ENCODE measurements around the gene PPIL4.
"Not testable (repeated sequence)": the region's sequence is repeated elsewhere in the genome, so short reads cannot be mapped to it uniquely, and the experiment has no call there.

The PPIL4 gene

DNA sequence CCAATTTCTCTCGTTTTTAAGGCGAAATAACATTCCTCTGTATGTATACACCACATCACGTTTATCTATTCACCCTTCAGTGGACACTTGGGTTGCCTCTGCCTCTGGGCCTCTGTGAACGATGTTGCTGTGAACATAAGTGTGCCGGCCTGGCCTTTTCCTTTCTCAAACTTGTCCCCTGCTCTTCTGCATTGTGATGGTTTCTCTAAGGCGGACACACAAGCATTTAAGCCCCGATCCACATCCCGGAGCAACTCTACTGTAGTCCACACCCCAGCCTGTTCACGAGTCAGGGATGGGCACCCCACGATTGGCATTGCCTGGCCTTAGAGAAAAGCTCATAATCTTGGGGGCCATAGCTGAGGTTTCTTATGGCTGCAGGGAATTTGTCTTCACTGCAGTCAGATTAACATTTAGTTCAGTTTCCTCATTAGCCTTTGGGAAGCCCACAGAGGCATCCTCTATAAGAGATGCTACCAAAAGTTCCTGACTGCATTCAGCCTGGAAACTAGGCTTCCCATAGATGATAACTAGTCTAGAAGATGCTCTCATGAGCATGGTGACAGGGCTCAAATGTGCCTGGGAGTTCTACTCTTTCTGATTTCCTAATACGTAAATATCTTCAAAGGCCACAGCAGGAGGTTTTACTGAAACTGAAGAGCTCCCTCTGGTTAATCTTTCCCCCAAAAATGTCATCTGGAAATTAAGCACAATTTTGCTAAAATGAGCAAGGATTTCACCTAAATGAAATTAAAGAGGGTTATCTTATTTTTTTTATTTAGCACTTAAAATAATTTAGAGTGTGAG is 61.8 kb downstream of the PPIL4 start:
- no peak for DNase-seq (ENCODE audit: low read depth in 4 of 4, low spot score in 1 of 4)

DNA sequence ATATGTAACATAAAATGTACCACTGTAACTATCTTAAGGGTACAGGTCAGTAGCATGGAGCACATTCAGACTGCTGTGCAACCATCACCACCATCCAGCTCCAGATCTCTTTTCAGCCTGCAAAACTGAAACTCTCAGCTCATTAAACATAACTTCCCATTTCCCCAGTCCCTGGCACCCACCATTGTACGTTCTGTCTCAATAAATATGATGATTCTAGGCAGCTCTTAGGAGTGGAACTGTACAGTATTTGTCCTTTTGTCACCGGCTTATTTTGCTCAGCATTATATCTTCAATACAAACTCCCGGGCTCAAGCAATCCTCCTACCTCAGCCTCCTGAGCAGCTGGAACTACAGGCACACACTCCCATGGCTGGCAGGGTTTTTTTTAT is 62.5 kb downstream of the PPIL4 start:
- DNase-seq (ENCODE audit: low read depth in 4 of 4, low spot score in 1 of 4) = no peak

DNA sequence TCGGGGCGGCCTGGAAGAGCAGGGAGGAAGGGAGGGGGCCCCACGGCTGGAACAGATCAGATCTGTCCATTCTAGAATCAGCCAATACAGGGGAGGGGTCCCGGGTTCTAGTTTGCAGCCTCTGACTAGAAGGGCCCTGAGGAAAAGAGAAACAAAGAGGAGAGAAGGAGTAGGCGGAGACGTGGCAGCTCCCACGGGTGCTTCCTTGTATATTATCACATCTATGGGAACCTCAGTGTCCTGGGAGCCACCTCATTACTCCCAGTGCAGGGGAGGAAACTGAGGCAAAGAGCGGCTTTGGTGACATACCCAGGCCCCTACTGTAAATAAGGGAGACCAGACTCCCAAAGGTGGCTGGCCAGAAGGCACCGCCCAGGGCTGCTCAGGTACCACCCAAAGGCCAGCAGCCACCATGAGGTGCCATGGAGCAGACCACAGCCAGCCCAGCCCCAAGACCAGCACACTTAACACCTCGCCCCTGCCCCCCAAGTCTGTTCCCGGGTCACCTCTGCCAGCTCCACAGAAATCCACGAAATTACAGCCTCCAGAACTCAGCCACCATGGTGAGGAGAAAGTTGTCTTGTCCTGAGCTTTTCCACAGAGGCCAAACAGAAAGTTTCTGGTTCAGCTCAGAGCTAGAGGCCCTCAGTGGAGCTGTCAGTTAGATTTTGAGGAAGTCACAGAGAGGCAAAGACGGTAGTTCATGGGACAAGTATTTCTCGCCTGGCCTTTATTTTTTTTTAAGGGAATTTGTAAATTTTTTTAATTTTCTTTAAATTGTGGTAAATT is 63.1 kb downstream of the PPIL4 start:
- no peak for DNase-seq (ENCODE audit: low read depth in 4 of 4, low spot score in 1 of 4)

DNA sequence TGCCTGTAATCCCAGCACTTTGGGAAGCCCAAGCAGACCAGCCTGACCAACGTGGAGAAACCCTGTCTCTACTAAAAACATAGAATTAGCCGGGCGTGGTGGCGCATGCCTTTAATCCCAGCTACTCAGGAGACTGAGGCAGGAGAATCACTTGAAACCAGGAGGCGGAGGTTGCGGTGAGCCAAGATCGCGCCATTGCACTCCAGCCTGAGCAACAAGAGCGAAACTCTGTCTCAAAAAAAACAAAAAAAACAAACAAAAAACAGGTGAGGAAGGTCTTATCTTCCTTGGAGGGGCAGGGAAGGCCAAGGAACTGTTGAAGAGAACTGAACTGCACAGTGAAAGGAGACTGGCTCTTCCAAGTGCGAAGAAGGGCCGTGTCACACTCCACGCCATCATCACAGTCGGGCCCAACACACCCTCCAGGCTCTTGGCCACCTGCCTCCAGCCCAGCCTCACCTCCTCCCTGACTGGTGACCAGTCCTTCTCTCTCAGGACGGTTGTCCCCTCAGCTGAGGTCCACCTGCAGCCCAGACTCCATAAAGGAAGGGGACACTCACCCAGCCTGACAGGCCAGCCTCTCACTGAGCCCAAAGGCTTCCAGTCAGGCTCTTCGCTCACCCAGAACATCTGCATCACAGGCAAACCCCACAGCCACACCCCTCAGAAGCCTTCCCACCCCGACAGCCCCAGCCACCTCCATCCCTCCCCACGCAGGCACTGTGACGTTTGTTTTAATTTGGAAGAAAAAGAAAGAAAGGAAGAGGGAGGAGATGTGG is 65.2 kb downstream of the PPIL4 start:
- DNase-seq (ENCODE audit: low read depth in 4 of 4, low spot score in 1 of 4) = no peak

DNA sequence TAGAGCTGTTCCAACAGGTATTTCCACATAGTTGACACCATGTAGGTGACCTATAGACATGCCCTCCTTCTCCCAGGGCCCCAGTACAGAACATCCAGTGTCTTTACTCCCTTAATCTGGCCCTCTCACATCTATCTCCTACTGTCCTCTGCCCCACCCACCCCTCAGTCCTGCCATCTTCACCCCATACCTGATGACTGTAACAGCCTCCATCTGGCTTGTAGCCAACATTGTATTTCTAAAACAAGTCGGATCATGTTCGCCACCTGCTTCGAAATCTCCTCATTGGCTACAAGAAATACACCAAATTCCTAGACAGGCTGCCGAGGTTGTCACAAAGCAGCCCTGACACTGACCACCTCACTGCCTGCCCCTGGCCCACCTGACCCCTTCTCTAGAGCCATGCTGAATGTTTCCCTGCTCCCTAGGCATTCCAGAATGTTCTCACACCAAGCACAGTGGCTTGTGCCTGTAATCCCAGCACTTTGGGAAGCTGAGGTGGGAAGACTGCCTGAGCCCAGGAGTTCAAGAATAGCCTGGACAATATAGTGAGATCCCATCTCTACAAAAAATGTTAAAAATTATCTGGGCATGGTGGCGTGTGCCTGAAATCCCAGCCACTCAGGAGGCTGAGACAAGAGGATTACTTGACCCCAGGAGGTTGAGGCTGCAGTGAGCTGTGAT is 67.1 kb downstream of the PPIL4 start:
- DNase-seq (ENCODE audit: low read depth in 4 of 4, low spot score in 1 of 4) = no peak

DNA sequence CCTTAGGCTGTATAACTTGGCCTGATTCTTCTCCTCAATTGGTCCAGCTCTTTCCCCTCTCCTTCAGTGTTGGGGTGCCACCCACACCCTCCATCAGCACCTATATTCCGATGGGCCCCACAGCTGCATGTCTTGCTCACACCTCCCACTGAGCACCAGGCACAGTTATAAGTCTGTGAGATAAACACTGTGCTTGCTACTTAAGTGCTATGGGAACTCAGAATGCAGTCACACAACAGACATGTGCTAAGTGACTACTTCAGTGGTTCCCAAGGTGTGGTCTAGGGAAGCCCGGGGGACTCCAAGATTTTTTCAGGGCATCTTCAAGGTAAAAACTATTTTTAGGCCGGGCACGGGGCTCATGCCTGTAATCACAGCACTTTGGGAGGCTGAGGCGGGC is 68.3 kb downstream of the PPIL4 start:
- no peak for DNase-seq (ENCODE audit: low read depth in 4 of 4, low spot score in 1 of 4)

DNA sequence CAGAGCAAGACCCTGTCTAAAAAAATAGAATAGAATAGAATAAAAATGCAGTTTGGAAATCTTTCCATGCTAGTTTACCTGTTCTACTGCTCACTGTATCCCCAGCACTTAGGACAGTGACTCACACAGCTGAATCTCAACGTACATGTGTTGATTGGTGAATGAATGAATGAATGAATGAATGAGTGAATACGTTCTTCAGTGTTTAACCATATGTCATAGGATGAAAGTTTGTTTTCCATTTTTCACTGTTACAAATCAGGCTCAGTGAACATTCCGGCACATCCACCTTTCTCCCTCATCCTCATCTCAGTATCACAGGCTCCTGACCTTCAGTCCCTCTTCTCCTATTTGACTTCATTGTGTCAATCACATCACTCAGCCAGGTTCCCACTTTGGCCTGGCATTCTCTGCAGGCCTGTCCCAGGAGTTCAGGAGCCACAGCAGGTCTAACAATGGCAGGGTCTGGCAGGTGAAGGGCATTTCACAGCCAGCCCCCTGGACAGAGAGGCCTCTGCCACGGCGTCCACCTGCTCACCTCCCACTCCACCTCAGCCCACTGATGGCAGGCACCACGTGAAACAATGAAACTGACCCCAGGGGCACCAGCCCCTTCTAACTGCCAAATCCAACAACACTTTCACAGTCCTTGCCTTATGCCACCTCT is 68.9 kb downstream of the PPIL4 start:
- DNase-seq (ENCODE audit: low read depth in 4 of 4, low spot score in 1 of 4) = no peak

DNA sequence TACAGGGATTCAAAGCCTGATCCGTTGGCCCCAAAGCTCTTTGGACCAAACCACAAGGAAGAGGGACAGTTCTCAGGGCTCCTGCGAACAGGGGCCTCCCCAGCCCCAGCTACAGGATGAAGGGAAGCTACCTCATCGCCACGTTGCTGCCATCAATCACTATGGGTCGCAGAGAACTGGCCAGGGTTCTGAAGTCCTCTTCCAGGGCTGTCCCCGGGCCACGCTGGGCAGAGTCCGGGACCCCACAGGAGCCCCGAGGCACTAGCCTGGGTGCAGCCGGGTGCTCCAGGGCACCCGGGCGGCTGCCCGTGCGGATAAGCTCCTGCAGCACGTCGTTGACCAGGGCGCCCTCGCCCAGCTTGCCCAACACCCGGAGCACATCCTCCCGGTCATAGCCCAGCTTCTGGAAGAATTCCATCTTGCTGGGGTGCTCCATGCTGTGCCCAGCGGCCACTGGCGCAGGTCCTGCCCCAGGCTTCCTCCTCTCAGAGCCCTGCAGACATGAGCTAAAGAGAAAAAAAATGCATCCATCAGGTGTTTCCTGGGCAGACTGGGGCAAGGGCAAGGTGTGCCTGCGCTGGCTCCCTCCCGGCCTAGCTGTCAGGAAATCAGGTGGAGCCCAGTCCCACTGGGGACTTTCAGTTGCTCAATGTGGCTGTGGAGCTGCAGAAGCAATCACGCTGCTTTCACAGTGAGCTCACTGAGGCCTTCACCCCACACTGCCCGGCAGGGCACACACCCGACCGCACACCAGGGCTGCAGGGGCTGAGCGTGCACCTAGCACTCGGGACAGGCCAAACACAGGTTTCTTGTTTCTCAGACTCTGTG is 71.5 kb downstream of the PPIL4 start:
- DNase-seq (ENCODE audit: low read depth in 4 of 4, low spot score in 1 of 4) = no peak

DNA sequence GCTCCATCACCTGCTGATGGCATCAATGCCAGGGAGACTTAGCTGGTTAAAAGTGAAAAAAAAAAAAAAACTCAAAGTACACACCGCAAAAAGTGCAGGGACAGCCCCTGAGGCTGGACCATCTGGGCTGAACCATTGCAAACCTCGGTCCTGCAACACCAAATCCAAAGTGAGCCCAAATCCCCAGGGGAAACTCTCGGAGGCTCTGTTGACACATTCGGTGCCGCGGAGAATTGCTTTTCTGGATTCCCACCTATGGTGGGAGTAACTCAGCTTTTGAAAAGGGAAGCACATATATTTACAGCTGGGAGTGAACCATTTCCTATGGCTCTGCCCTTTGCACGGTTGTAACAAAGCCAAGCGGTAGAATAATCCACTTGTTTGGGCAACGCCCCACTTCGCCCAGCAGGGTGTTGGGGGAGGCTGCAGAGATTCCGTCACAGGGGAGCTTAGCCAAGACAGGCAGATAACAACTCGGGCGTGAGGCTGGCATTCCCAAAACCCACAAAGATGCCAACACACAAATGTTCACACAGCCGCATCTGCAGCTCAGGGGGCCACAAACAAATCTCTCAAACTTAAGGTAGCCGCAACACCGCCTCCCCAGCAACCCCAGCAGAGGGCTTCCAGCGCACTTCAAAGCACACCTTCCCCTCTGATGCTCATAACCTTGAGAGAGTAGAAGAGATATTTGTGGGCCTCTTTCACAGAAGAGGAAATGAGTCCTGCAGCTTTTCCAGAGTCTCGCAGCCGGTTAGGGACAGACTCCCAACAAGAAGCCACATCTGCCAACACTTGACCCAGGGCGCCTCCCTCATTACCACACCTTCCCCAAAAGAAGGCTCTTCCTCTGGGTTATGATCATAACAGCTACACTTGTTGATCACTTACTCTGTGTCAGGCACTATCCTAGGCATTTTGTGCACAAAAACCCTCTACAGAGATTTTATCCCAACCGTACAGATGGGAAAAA is 72.5 kb downstream of the PPIL4 start:
- no peak for DNase-seq (ENCODE audit: low read depth in 4 of 4, low spot score in 1 of 4)

DNA sequence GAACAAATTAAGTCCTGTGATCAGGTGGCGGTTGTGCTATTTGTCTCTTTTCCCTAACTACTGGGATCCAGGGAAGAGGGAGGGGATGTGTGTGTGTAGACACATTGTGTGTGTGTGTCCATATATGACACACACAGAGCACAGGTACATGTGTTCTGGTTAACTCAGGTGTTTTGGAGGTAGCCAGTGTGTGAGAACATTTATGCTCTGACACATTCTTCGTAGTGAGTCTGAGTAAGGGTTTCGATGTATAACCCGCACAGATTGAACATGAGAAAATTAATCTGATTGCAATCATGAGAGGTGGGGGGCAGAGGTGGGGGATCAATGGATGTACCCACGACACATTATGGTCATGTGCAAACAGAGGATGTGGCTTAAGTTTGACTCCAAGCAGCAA is 73.6 kb downstream of the PPIL4 start:
- DNase-seq (ENCODE audit: low read depth in 4 of 4, low spot score in 1 of 4) = no peak

DNA sequence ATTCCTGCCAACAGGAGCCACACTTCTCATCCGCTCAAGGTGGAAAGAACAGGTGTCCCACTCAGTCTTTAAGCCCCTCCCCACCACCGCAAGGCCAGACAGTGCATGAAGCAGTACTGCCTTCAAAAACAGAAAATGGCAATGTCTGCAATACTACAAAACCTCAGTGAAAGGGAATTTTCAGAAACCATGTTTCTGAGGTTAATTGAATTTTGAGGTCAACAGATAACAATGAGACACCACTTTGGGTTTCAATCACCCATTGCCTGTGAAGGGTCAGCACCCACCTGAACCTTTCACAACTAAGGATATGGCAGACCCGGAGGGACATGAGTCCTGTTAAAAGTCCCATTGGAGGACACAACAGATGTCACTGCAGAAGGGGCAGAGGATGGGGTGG is 74.0 kb downstream of the PPIL4 start:
- no peak for DNase-seq (ENCODE audit: low read depth in 4 of 4, low spot score in 1 of 4)

DNA sequence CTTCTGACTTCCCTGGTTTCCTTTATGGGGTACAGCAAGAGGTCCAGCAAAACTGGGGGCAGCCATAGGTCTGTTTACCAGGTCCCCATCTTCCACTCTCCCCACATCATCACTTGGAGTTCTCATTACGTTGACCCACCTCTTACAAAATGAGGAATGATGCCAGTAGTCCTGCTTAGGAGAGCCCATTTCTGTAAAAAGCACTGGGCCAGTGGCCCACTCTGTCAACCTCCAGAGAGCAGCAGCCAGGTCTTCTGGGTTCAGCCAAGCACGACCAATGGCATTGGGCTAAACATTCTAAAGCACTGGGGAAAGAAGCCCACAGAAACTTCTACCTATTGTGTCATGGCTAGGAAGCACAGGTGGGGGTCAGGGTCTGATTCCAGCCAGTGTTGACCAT is 74.9 kb downstream of the PPIL4 start:
- no peak for DNase-seq (ENCODE audit: low read depth in 4 of 4, low spot score in 1 of 4)

DNA sequence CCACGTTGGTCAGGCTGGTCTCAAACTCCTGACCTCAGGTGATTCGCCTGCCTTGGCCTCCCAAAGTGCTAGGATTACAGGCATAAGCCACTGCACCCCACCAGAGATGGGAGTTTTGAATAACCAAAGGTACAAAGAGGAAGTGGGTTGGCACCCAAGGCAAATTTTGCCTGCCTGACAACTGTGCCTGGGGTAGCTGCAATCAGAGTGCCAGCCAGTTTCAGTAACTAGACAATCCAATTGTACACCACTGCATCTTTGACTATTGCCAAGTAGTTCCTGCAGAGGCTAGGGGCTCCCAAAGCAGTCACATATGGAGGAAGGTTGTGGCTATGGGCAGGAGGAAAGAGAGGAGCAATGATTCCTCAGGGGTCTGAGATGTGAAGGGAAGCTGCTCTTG is 77.7 kb downstream of the PPIL4 start:
- no peak for DNase-seq (ENCODE audit: low read depth in 4 of 4, low spot score in 1 of 4)

DNA sequence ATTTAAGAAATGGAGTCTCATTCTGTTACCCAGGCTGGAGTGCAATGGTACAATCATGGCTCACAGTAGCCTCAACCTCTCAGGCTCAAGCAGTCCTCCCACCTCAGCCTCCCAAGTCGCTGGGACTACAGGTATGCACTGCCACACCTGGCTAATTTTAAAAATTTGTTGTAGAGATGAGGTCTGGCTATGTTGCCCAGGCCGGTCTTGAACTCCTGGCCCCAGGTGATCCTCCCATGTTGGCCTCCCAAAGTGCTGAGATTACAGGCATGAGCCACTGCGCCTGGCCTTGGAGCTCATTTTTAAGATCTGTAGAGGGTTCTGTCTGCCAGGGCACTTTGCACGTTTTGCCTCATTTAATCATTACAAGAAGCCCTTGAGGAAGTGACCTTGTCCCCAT is 78.6 kb downstream of the PPIL4 start:
- no peak for DNase-seq (ENCODE audit: low read depth in 4 of 4, low spot score in 1 of 4)

DNA sequence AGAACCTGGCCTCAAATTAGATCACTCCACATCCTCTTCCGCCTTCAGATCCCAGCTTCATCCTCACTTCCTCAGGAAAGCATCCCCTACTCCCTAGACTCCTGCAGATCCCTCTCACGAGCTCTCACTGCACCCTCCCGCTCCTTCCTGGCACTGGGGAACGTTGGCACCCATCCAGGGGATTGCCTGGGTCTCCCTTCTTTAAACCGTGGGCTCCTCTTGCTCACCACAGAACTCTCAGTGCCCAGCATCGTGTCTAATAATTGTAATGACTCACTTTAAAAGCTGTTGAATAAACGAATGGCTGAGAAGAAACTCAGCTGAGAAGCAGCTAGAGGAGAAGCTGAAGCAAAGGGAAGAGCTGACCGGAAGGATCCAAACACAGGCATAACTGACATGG is 81.4 kb downstream of the PPIL4 start:
- no peak for DNase-seq (ENCODE audit: low read depth in 4 of 4, low spot score in 1 of 4)

DNA sequence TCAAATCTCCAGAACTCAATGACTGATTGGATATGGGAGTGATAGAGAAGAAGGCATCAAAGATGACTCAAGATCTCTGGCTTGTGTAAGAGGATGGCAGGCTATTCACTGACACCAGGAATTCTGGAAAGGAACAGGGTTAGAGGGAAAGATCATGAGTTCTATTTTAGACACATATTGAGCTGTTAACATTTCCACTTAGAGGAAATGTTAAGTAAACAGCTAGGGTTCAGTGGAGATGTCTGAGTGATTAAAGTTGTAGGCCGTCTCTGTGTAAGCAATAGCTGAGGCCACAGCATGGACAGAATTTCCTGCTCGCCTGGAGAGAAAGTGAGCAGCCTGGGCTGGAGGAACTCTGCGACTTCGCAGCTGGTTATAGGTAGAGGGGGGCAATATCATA is 82.1 kb downstream of the PPIL4 start:
- DNase-seq (ENCODE audit: low read depth in 4 of 4, low spot score in 1 of 4) = no peak

DNA sequence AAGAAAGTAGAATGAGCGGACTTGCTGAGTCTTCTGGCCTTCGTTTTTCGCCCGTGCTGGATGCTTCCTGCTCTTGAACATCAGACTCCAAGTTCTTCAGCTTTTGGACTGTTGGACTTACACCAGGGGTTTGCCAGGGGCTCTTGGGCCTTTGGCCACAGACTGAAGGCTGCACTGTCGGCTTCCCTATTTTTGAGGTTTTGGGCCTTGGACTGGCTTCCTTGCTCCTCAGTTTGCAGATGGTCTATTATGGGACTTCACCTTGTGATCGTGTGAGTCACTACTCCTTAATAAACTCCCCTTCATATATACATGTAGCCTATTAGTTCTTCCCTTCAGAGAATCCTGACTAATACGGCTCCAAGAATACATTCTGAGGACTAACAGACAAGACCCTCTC is 83.1 kb downstream of the PPIL4 start:
- not testable (repeated sequence) for DNase-seq (ENCODE audit: low read depth in 4 of 4, low spot score in 1 of 4)

DNA sequence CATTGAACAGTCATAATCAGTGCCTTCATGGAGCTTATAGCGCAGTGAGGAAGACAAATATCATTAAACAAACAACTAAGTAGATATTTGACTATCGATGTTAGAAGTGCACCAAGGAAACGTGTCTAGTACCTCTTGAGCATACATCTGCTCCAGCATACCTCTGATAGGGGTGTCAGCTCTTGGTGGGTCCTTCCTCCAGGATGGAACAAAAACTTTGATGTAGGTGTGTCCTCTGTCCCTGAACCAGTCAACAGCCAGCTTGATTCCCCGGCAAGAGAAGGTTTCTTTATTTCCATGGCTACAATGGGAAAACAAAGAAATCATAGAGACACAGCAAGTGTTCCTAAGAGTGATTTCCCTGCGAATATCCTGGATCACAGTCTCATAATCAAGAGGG is 84.2 kb downstream of the PPIL4 start:
- DNase-seq (ENCODE audit: low read depth in 4 of 4, low spot score in 1 of 4) = no peak

DNA sequence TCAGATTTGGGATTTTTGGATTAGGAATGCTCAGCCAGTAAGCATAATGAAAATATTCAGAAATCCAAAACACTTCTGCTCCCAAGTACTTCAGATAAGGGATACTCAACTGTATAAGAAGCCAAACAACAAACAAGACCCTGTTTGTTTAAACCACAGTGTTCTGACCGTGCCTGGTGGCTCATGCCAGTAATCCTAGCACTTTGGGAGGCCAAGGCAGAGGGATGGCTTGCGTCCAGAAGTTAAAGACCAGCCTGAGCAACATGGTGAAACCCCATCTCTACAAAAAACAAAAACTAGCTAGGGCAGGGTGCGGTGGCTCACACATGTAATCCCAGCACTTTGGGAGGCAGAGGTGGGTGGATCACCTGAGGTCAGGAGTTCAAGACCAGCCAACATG is 85.6 kb downstream of the PPIL4 start:
- not testable (repeated sequence) for DNase-seq (ENCODE audit: low read depth in 4 of 4, low spot score in 1 of 4)
